Neural crest cell (in vitro differentiated cells): ENCODE measurements around the gene MVK. TPM values are rescaled to one million over a fixed set of nuclear protein-coding genes. Genes with fewer than 3 reads are reported as not detected.

Experiments
- DNase-seq: peaks from one replicate; pipeline ENCODE4 v3.0.0; 2021; ENCODE audit warnings: low read depth, mixed read lengths, low spot score
- H3K27ac Mint-ChIP-seq: one replicate; pipeline ENCODE4 v1.8.0; 2021; ENCODE audit warnings: mild to moderate bottlenecking, mixed read lengths; ENCODE audit not compliant: unreplicated experiment
- H3K27me3 Mint-ChIP-seq: 2 replicates; pipeline ENCODE4 v1.8.0; 2021; ENCODE audit warnings: low read depth, mild to moderate bottlenecking, mixed read lengths
- H3K36me3 Mint-ChIP-seq: 2 replicates; pipeline ENCODE4 v1.8.0; 2021; ENCODE audit warnings: low read depth, mild to moderate bottlenecking, mixed read lengths
- H3K4me1 Mint-ChIP-seq: 2 replicates; pipeline ENCODE4 v1.8.0; 2021; ENCODE audit warnings: mixed read lengths
- H3K4me3 Mint-ChIP-seq: one replicate; pipeline ENCODE4 v1.8.0; 2021; ENCODE audit warnings: mild to moderate bottlenecking, mixed read lengths
- H3K9me3 Mint-ChIP-seq: 2 replicates; pipeline ENCODE4 v1.8.0; 2021; ENCODE audit warnings: mixed read lengths
- CTCF ChIP-seq: fragments of 200-600 bp; sonication (generic); conservative IDR thresholded peaks from 2 replicates; pipeline ENCODE4 v1.5.0; 2021; ENCODE audit warnings: antibody characterized with exemption, mild to moderate bottlenecking
- total RNA-seq: library from RNA; stranded (reverse); gene quantifications from 2 replicates; pipeline ENCODE4 v1.2.1, GENCODE V29; 2021

MVK gene
- total RNA-seq, 1 donor from 2014 or later = 59.3 TPM

GRCh38 chr12:109557200-109557599 is 16.4 kb upstream of the MVK start:
- Mint-ChIP-seq H3K9me3 (no peaks in the 10 kb centered on the region), H3K36me3 (no peaks in the 10 kb centered on the region), H3K27me3 (peaks cover 5% of the 10 kb centered on the region), H3K4me1 (peaks cover 11% of the 10 kb centered on the region), H3K4me3 (no peak overlapping the region), H3K27ac (no peak overlapping the region)
- no peak for TF ChIP-seq CTCF
- DNase-seq = no peak

- Mint-ChIP-seq H3K9me3 (no peaks in the 10 kb centered on the region), H3K36me3 (no peaks in the 10 kb centered on the region), H3K4me3 (no peak overlapping the region), H3K4me1 (peaks cover 11% of the 10 kb centered on the region), H3K27ac (no peak overlapping the region), H3K27me3 (peaks cover 3% of the 10 kb centered on the region)
- no peak for DNase-seq
- no peak for TF ChIP-seq CTCF
These were observed 15.8 kb upstream of the MVK start for GRCh38 chr12:109557805-109558204.

- H3K4me3 Mint-ChIP-seq = peak overlapping the region; percentile 7
- DNase-seq = no peak
- peak overlapping the region; percentile 81 for H3K27ac Mint-ChIP-seq
- no peak for TF ChIP-seq CTCF
- no peaks in the 10 kb centered on the region for H3K36me3 Mint-ChIP-seq
- H3K4me1 Mint-ChIP-seq = peaks cover 11% of the 10 kb centered on the region
- H3K9me3 Mint-ChIP-seq = no peaks in the 10 kb centered on the region
- no peaks in the 10 kb centered on the region for H3K27me3 Mint-ChIP-seq
These were observed 15.0 kb upstream of the MVK start for GRCh38 chr12:109558374-109559199.

- no peaks in the 10 kb centered on the region for H3K9me3 Mint-ChIP-seq
- no peaks in the 10 kb centered on the region for H3K27me3 Mint-ChIP-seq
- no peak overlapping the region for H3K27ac Mint-ChIP-seq
- H3K4me1 Mint-ChIP-seq = peaks cover 11% of the 10 kb centered on the region
- DNase-seq = no peak
- no peaks in the 10 kb centered on the region for H3K36me3 Mint-ChIP-seq
- H3K4me3 Mint-ChIP-seq = no peak overlapping the region
- TF ChIP-seq CTCF = no peak
These were observed 14.4 kb upstream of the MVK start for GRCh38 chr12:109559200-109559505.

DNA sequence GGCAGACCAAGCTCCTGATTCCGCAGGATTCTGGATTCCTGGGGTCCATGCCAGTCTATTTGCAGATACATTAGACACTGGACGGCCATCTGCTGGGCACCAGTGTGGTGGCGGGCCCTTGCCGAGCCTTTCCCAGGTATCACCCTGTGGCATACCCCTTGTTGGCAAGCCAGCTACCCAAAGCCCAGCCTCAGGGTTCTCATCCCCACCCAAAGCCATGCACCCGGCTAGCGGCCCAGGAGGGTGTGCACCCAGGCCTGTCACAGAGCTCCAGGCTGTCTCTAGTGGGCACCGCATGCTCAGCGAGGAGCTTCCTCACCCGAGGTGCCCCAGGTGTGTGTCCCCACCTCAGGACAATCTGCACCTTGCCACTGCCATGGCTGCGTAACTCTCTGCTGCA is 14.0 kb upstream of the MVK start:
- peaks cover 11% of the 10 kb centered on the region for H3K4me1 Mint-ChIP-seq
- no peak for DNase-seq
- H3K36me3 Mint-ChIP-seq = no peaks in the 10 kb centered on the region
- H3K9me3 Mint-ChIP-seq = no peaks in the 10 kb centered on the region
- no peaks in the 10 kb centered on the region for H3K27me3 Mint-ChIP-seq
- H3K4me3 Mint-ChIP-seq = no peak overlapping the region
- TF ChIP-seq CTCF = no peak
- H3K27ac Mint-ChIP-seq = no peak overlapping the region
